Fibroblast of skin of right biceps (primary cell): Measurements from ENCODE around the gene ADM2.
"Not testable (repeated sequence)": the region's sequence is repeated elsewhere in the genome, so short reads cannot be mapped to it uniquely, and the experiment has no call there.

Experiments used
- DNase-seq: peaks from one replicate; pipeline ENCODE4 v3.0.0-alpha.2; 2013

Gene ADM2

DNA sequence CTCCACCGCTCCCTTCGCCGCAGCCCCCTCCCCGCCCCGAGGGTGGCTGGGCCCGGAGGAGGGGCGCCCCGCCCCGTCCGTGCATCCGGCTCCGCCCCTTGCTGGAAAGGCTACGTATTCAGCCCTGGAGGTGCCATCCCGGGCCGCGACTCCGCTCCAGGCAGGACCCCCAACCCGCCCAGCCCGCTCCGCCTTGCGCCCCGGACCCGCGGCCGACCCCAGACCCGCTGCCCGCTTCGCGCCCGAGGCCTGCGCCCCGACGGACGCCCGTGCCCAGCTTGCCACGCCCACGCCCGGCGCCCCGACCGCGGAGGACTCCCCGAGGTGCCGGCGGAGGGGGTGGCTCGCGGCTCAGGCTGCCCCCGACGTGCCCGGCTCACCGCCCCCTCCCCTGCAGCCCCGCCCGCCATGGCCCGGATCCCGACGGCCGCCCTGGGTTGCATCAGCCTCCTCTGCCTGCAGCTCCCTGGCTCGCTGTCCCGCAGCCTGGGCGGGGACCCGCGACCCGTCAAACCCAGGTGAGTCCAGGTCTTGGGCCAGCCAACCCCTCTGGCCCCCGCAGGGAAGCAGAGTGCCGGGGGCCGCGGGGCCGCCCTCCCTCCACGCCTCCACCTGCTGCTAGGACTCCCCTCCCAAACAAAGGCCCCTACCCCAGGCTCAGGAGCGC, at the start of gene ADM2:
ADM2 (plus strand) TSS at position 104 of the 667 bp plus-strand sequence; CDS start at position 409, 305 bp downstream.
- peak; percentile 41 for DNase-seq

DNA sequence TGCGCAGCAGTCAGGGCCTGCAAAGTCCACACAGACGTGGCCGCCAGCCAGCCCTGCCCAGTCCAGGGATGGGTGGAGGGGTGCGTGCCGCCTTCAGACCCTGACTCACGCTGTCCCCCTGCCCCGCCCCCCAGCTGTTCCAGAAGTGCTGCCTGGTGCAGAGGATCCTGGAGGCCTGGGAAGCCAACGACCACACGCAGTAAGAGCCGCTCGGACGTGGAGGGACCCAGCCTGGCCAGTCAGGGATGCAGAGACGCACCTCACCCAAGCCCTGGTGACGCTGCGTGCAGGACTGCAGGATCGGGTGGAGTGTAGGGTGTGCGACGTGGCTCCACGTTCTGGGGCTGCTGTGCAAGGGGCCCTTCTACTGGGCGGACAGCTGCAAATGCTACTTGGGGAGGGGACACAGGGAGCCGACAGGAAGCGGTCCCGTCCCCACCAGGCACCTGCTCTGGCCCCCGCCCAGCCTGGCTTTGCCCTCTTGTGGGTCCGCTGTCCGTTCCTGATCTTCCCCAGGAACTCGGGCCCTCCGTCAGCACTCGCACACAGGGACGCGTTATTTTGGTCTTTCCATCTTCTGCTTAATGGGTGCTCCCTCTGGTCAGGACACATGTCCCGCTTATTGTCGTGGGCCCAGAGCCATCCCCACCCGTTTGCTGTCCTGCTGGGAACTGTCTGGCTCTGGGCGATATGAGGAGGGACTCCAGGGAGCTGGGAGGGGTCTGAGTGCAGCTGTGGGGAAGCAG, 49.0 kb upstream of the ADM2 start:
- no peak for DNase-seq

- not testable (repeated sequence) for DNase-seq
Measured at GRCh38 chr22:50432877-50433510, 48.3 kb upstream of the ADM2 start.

- no peak for DNase-seq
Measured at GRCh38 chr22:50434849-50435248, 46.5 kb upstream of the ADM2 start.

DNA sequence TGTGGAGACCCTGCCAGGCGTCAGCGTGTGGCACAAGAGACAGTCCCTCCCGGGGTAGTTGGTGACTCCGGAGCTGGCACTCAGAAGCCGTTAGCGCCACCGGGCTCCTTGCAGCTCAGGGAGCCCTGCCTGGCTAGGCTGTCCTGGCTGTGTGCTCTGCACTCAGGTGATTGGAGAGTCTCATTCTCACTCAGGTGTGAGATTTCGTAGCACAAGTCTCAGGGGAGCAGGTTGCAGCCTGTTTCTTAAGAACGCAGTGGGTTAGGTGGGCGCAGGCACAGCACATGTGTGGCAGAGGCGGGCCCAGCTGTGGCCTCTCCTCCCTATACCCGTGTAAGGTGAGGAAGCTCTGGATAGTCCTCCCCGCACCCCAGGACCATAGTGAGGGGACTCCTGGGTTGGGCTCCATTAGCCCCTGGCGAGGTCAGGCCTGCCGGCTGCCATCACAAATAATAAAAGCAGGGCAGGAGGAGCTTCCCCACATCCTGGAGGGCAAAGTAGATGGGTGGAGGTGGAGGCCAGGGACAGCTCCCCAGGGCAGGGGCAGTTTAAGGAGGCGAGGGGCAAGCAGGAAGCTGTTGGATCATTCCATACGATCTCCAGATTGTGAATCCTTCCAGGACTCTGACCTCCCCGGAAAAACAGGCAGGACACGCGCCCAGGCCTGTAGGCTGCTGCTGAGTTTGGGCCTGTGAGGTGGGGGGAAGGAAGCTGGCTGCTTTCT, 45.9 kb upstream of the ADM2 start:
- no peak for DNase-seq

DNA sequence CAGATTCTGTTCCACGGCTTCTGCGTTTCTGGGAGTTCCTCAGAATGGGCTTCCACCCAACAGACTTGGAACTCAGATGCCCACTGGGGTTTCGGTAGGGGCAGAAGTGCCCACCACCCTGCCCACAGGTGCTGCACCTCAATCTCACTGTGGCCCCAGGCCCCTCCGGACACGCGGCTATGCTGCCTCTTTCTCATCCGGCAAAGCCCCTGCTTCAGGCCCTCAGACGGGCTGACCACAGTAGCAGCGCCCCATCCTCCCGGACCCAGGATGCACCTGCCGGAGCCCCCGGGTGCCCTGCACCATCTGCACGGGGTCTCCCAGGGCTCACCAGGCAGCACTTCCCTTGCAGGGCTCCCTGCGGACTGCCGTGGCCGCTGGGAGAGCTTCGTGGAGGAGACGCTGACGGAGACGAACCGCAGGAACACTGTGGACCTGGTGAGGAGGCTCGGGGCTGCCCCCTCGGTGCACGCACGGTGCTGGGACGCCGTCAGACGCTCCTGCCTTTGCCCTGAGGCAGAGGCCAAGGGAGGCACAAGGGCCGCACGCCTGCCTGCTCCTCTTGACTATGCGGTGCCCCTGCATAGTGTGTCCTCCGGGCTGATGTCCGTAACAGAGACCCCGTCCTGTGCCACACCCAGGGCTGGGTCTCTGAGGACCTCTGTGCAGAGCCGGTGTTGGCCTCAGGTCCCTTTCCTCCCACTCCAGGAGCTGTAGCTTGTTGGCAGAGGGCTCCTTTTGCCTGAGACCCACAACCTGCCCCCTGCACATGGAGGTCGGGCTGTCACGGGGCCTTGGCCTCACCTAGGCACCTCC, 45.1 kb upstream of the ADM2 start:
- no peak for DNase-seq

DNA sequence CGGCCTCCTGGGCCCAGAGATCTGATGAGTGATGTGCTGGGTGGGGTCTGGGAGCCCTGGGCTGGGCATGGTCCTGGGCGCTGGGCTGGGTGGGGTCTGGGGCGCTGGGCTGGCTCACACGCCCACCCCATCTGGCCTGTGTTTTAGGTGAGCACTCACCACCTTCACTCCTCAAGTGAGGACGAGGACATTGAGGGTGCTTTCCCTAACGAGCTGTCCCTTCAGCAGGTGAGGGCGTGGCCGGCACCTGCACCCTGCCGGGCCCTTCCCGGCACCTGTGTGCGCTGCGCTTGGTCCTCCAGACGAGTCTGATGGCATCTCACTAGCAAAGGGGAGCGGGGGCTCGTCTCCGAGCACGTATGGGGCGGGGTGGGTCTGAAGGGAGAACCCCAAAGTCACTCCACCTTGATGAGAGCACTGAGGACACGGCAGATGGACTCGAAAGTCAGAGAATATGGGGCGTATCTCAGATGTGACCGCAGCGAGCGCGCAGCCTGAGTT, 44.5 kb upstream of the ADM2 start:
- no peak for DNase-seq

- DNase-seq = no peak
Measured at GRCh38 chr22:50437511-50438304, 43.6 kb upstream of the ADM2 start.

- DNase-seq = no peak
Measured at GRCh38 chr22:50438305-50439275, 42.8 kb upstream of the ADM2 start.

- no peak for DNase-seq
Measured at GRCh38 chr22:50439314-50439870, 42.0 kb upstream of the ADM2 start.

GRCh38 chr22:50439871-50440331, 41.4 kb upstream of the ADM2 start:
- DNase-seq = no peak

- DNase-seq = no peak
Measured at GRCh38 chr22:50440544-50441249, 40.6 kb upstream of the ADM2 start.

GRCh38 chr22:50441428-50441993, 39.8 kb upstream of the ADM2 start:
- DNase-seq = no peak

DNA sequence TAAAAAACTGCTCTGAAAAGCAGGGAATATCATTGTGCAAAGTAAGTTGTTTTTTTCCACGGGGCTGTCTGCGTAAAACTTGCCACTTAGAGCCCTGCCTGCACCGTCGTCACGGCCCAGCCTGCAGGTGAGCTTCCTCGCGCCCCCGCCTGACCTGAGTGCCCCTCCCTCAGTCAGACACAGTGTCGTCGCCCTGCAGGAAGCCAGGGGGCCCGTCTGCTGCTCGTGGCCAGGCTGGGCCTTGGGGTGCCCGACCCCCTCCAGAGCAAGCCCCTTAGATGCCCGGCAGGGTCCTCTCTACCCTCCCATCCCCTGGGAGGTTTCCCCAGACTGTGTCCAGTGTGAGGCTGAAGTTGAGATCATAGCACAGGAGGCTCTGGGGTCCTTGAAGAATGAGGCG, 38.1 kb upstream of the ADM2 start:
- DNase-seq = no peak

DNA sequence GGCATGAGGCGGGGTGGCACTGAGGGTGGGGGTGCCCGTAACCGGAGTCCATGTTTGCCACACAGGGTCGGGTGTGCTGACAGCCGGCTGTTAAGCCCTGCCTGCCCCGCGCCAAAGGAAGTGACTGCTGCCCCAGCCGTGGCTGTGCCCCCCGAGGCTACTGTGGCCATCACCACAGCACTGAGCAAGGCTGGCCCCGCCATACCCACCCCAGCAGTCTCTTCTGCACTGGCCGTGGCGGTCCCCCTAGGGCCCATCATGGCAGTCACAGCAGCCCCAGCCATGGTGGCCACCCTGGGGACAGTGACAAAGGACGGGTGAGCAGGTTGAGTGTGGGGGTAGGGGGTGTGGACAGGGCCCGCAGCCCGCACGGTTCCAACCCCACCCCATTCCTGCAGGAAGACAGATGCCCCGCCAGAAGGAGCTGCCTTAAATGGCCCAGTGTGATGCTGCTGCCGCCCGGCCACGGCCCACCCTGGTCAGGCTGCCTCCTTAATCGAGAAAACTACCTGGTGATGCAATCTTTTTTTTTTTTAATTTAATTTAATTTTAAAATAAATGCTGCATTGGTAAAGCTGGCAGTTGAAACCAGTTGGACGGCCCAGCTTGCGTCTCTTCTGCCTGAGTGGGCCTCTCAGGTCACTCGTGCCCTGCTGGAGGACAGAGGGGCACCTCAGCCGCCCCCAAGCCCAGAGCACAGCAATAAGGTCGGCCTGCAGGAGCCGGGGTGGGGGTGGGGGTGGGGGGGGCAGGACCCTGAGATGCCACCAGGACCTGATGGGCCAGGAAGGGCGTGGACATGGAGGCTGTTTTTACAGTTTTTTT, 37.3 kb upstream of the ADM2 start:
- DNase-seq = no peak

DNA sequence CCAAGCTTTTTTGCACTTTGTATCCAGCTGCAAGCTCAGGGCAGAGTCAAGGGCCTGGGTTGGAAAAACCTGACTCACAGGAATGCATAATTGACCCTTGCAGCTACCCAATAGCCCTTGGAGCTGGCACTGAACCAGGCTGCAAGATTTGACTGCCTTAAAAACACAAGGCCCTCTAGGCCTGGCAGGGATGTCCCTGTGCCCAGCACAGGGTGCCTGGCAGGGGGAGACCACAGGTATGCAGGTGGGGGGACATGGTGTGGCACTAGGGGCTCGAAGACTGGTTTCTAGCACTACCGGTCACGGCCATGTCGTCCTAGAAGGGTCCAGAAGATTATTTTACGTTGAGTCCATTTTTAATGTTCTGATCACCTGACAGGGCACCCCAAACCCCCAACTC, 36.7 kb upstream of the ADM2 start:
- DNase-seq = peak; percentile 41

- no peak for DNase-seq
Measured at GRCh38 chr22:50445071-50445879, 36.1 kb upstream of the ADM2 start.
